Endothelial cell of umbilical vein (primary cell): ENCODE measurements around the gene GRAMD4. TPM values are rescaled to one million over a fixed set of nuclear protein-coding genes. Genes with fewer than 3 reads are reported as not detected.
"Not testable (repeated sequence)": the region's sequence is repeated elsewhere in the genome, so short reads cannot be mapped to it uniquely, and the experiment has no call there.

Experiments
- BruUV-seq: library from RNA; stranded (reverse); fragments of 400-500 nt; replicated peaks from 2 replicates; lab custom pipeline; 2021; lab: Mats Ljungman, UMichigan
- CTCF ChIA-PET: fragments of 300-600, 350-600 bp; sonication (Branson Sonifier 250); formaldehyde crosslinking; loops from one replicate; lab custom pipeline; 2021; ENCODE audit warnings: antibody characterized with exemption, inconsistent platforms; lab: Charles Lee
- POLR2A ChIA-PET: fragments of 300-600, 350-600 bp; sonication (Branson Sonifier 250); formaldehyde crosslinking; loops from one replicate; lab custom pipeline; 2021; ENCODE audit warnings: antibody characterized with exemption, inconsistent platforms; lab: Charles Lee
- DNase-seq: peaks from one replicate; pipeline ENCODE4 v3.0.0-alpha.2; 2011; ENCODE audit warnings: low read depth, low spot score
- FAIRE-seq: peaks from 2 replicates; lab custom pipeline; 2011; peaks lifted over from hg19 to GRCh38; lab: Jason Lieb, UNC
- H2AFZ ChIP-seq: 2 replicates; pipeline ENCODE4 v1.6.0; 2012; ENCODE audit warnings: low read depth, low read length, control low read depth, inconsistent platforms
- H3K27ac ChIP-seq: 2 replicates; pipeline ENCODE4 v1.5.1; 2011; ENCODE audit warnings: low read depth, mild to moderate bottlenecking, control low read depth, low read length, moderate library complexity; ENCODE audit not compliant: insufficient read depth
- H3K27me3 ChIP-seq, 2 experiments: 2 replicates each; pipeline versions ENCODE4 v1.6.0 to v1.6.1; 2011; ENCODE audit warnings: low read length in 2 of 2, mixed read lengths in 1 of 2; ENCODE audit not compliant: control insufficient read depth in 2 of 2, insufficient read depth in 2 of 2
- H3K36me3 ChIP-seq, 2 experiments: 2 replicates in 1 of 2; 3 replicates in 1 of 2; pipeline ENCODE4 v1.5.1; 2011; ENCODE audit warnings: low read length in 2 of 2, mild to moderate bottlenecking in 1 of 2, moderate library complexity in 1 of 2; ENCODE audit not compliant: control insufficient read depth in 2 of 2, insufficient read depth in 2 of 2; ENCODE audit errors: extremely low read depth in 1 of 2
- H3K4me1 ChIP-seq: 3 replicates; pipeline ENCODE4 v1.5.1; 2011; ENCODE audit warnings: mild to moderate bottlenecking, low read length; ENCODE audit not compliant: control insufficient read depth, insufficient read depth; ENCODE audit errors: extremely low read depth
- H3K4me2 ChIP-seq: 2 replicates; pipeline ENCODE4 v1.6.1; 2011; ENCODE audit warnings: low read length, control low read depth, mixed read lengths; ENCODE audit not compliant: insufficient read depth
- H3K4me3 ChIP-seq, 3 experiments: fragments of 200-600 bp in 1 of 3; sonication (generic), shearing (Covaris generic) in 1 of 3; replicated peaks in 1 of 3; 2 replicates each; pipeline ENCODE4 v1.5.1; 2011 to 2016; ENCODE audit warnings: control low read depth in 3 of 3, low read length in 3 of 3, mild to moderate bottlenecking in 2 of 3, inconsistent platforms in 1 of 3, low read depth in 1 of 3, moderate library complexity in 1 of 3; ENCODE audit not compliant: insufficient read depth in 1 of 3
- H3K79me2 ChIP-seq: 2 replicates; pipeline ENCODE4 v1.6.0; 2012; ENCODE audit warnings: low read length, inconsistent platforms; ENCODE audit not compliant: control insufficient read depth, insufficient read depth
- H3K9ac ChIP-seq: replicated peaks from 2 replicates; pipeline ENCODE3; 2011; ENCODE audit warnings: low read length, control low read depth; ENCODE audit not compliant: insufficient read depth; ENCODE audit errors: extremely low read depth
- H3K9me1 ChIP-seq: replicated peaks from 3 replicates; pipeline ENCODE4 v1.6.0; 2011; ENCODE audit warnings: mild to moderate bottlenecking, low read length; ENCODE audit not compliant: control insufficient read depth, insufficient read depth; ENCODE audit errors: extremely low read depth
- H3K9me3 ChIP-seq: replicated peaks from 2 replicates; pipeline ENCODE4 v1.5.1; 2012; ENCODE audit warnings: low read length, inconsistent platforms; ENCODE audit not compliant: control insufficient read depth, insufficient read depth
- H4K20me1 ChIP-seq: replicated peaks from 2 replicates; pipeline ENCODE3; 2011; ENCODE audit warnings: mild to moderate bottlenecking, low read length; ENCODE audit not compliant: control insufficient read depth, insufficient read depth; ENCODE audit errors: extremely low read depth
- EZH2 ChIP-seq: IDR thresholded peaks from 2 replicates; pipeline ENCODE4 v1.6.1; 2012; ENCODE audit warnings: borderline replicate concordance, low read depth, mild to moderate bottlenecking, moderate library complexity, low read length, inconsistent platforms; ENCODE audit not compliant: severe bottlenecking
- FOS ChIP-seq: IDR thresholded peaks from 2 replicates; pipeline ENCODE4 v1.6.1; 2011; ENCODE audit warnings: mild to moderate bottlenecking, low read length, moderate library complexity, borderline replicate concordance; ENCODE audit not compliant: insufficient read depth
- GATA2 ChIP-seq: IDR thresholded peaks from 2 replicates; pipeline ENCODE4 v1.7.0; 2011; ENCODE audit warnings: low read depth, mild to moderate bottlenecking, moderate library complexity, mixed read lengths, low read length; ENCODE audit not compliant: insufficient read length, insufficient read depth
- JUN ChIP-seq: IDR thresholded peaks from 2 replicates; pipeline ENCODE4 v1.6.1; 2011; ENCODE audit warnings: borderline replicate concordance, low read depth; ENCODE audit not compliant: insufficient read length, insufficient read depth
- MYC ChIP-seq: IDR thresholded peaks from one replicate; pipeline ENCODE4 v1.6.1; 2011; ENCODE audit warnings: mild to moderate bottlenecking, low read depth, low read length
- POLR2AphosphoS5 ChIP-seq: IDR thresholded peaks from 2 replicates; pipeline ENCODE4 v1.6.1; 2012; ENCODE audit warnings: low read depth, mild to moderate bottlenecking, control low read depth, low read length, moderate library complexity; ENCODE audit not compliant: insufficient read depth
- dilution Hi-C: fragments of 300-500 bp; cut with MboI; formaldehyde crosslinking; loops from one replicate; pipeline ENCODE4 v1.15.0; 2019; ENCODE audit warnings: low sequenced_read_pairs; ENCODE audit not compliant: extremely low pct_ligation_motif_present
- intact Hi-C: fragments of 100-400 bp; cut with micrococcal nuclease; formaldehyde crosslinking; loops from one replicate; pipeline ENCODE4 v1.10.0; 2022
- polyA plus RNA-seq, 4 experiments: library from polyadenylated mRNA; depleted of rRNA in 3 of 4; stranded (reverse) in 3 of 4; unstranded in 1 of 4; fragments of >200 nt; gene quantifications; 2 replicates each; pipeline versions ENCODE4 v1.2.1 to v1.2.3, GENCODE V29; 2011 to 2012; ENCODE audit warnings: missing spikeins in 1 of 4
- total RNA-seq: library from RNA; stranded (reverse); gene quantifications from 2 replicates; pipeline ENCODE4 v1.2.3, GENCODE V29; 2021
- TF ChIP-seq, protein P1 (sequence below): IDR thresholded peaks from 2 replicates; pipeline ENCODE4 v1.6.1; 2011; ENCODE audit not compliant: insufficient read depth, insufficient read length

GRAMD4 gene
- total and polyA plus RNA-seq, 2 donors (not counting 3 experiments of a cell fraction or from before 2014, with no cell fraction given): 5.9 to 14.8 TPM

- Histone ChIP-seq H3K4me3 (no peak overlapping the region), H3K9ac (no peak overlapping the region), H3K4me1 (no peaks in the 10 kb centered on the region), H4K20me1 (no peaks in the 10 kb centered on the region), H2AFZ (no peak overlapping the region), H3K4me2 (no peak overlapping the region), H3K9me1 (no peaks in the 10 kb centered on the region), H3K27me3 (no peaks in the 10 kb centered on the region), H3K9me3 (no peaks in the 10 kb centered on the region), H3K27ac (no peak overlapping the region), H3K36me3 (no peaks in the 10 kb centered on the region), H3K79me2 (no peaks in the 10 kb centered on the region)
- FAIRE-seq: no peak
- TF ChIP-seq FOS (no peak), JUN (no peak), EZH2 (no peak), POLR2AphosphoS5 (no peak), GATA2 (no peak), MYC (no peak)
- TF ChIP-seq, protein P1, sequence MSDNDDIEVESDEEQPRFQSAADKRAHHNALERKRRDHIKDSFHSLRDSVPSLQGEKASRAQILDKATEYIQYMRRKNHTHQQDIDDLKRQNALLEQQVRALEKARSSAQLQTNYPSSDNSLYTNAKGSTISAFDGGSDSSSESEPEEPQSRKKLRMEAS: no peak
- dilution Hi-C loops: no loop called here
- no TSS peak for BruUV-seq
- intact Hi-C loops: no loop called here
- DNase-seq: no peak
- ChIA-PET CTCF (no interaction called here), POLR2A (no interaction called here)
Measured at GRCh38 chr22:46646531-46647215, 26.5 kb downstream of the GRAMD4 start.

DNA sequence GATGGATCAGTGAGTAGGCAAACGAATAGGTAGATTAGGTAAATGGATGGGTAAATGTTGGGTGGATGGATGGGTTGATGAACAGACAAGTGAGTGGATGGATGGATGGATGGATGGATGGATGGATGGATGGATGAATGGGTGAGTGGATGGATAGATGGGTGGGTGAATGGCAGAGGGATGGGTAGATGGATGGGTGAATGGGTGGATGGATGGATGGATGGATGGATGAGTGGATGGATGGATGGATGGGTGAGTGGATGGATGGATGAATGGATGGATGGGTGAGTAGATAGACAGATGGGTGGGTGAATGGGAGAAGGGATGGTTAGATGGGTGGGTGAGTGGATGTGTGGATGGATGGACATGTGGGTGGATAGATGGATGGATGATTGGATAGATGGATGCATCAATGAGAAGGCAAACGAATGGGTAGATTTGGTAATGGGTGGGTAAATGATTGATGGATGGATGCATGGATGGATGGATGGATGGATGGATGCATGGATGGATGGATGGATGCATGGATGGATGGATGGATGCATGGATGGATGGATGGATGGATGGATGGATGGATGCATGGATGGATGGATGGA is 28.1 kb downstream of the GRAMD4 start:
- H4K20me1 ChIP-seq, H3K9me1 ChIP-seq, H3K36me3 ChIP-seq, H3K9me3 ChIP-seq, H3K4me2 ChIP-seq, dilution Hi-C loops, H3K79me2 ChIP-seq, H3K4me3 ChIP-seq, H3K27ac ChIP-seq, BruUV-seq, H2AFZ ChIP-seq, H3K27me3 ChIP-seq, intact Hi-C loops, FAIRE-seq, H3K4me1 ChIP-seq, CTCF ChIA-PET, DNase-seq, POLR2A ChIA-PET, H3K9ac ChIP-seq: not testable (repeated sequence)
